Fibroblast of skin of left quadriceps (primary cell): ENCODE results near the gene SPATA17.
"Not testable (repeated sequence)": the region's sequence is repeated elsewhere in the genome, so short reads cannot be mapped to it uniquely, and the experiment has no call there.

Experiments
- DNase-seq, 2 experiments: peaks; one replicate each; pipeline ENCODE4 v3.0.0-alpha.2; 2013; ENCODE audit warnings: low read depth in 2 of 2

Gene SPATA17

GRCh38 chr1:217674028-217674729 is 43.0 kb downstream of the SPATA17 start:
- no peak for DNase-seq

DNA sequence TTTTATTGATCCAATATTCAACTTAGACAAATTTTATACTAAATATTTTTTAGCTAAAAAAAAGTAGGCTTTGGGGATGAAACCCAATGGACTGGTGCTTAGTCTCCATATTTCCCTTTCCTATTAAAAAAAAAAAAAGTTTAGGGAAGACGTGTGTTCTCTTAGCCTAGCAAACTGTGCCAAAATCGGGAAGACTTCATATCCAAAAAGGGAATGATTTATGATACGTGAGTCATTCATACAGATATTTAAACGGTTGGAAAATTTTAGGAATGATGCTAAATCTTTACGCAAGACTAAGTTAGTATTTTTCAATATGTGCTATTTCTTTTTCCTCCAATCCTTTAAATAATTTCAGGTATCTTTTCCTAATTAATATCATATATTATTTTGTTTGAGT is 50.7 kb downstream of the SPATA17 start:
- DNase-seq, result no peak

DNA sequence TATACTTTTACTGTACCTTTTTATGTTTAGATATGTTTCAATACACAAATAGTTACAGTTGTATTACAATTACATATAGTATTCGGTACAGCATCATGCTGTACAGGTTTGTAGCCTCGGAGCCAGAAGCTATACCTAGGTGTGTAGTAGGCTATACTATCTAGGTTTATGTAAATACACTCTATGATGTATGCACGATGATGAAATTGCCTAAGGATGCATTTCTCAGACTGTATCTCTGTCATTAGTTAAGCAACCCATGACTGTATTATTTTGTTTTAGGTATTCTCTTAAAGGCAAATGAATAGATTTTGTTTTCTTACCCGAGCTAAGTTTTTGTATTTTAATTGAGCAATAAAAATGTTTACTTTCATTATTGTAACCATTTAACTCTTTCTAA is 56.4 kb downstream of the SPATA17 start:
- no peak for DNase-seq

DNA sequence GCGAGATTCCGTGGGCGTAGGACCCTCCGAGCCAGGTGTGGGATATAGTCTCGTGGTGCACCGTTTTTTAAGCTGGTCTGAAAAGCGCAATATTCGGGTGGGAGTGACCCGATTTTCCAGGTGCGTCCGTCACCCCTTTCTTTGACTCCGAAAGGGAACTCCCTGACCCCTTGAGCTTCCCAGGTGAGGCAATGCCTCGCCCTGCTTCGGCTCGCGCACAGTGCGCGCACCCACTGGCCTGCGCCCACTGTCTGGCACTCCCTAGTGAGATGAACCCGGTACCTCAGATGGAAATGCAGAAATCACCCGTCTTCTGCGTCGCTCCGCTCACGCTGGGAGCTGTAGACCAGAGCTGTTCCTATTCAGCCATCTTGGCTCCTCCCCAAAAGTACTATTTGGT is 65.0 kb downstream of the SPATA17 start:
- not testable (repeated sequence) for DNase-seq

DNA sequence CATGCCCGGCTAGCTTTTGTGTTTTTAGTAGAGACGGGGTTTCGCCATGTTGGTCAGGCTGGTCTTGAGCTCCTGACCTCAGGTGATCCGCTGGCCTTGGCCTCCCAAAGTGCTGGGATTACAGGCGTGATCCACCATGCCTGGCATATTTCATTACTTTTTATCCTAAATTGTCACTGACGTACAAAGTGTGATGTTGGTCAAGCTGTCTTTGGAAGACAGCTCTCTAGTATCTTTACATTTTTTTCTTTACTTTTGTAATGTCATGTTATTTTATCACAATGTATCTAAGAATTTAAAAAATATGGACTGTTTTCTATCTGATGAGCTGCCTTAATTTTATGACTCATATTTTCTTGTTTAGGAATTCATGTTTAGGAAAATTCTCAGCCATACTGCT is 72.2 kb downstream of the SPATA17 start:
- DNase-seq, result no peak

- no peak for DNase-seq
These were observed 81.9 kb downstream of the SPATA17 start for GRCh38 chr1:217712925-217713597.

DNA sequence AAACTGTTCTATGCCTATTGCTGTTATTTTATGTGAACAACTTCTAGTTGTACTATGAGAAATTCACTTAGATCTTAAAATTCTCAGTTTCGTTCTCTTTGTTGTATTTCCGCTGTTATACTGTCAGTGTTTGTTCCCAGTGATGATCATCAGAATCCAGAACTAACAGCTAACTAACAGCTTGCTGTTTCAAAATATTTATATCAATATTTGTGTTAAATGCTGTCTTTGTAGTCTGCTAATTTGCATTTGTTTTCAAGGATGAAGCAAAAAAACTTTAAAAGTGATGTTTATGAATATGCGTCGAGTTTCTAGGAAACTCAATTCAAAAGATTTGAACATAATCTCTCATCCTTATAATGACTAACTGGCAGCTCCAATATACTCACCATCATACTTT is 84.5 kb downstream of the SPATA17 start:
- no peak for DNase-seq

GRCh38 chr1:217717959-217718358 is 86.8 kb downstream of the SPATA17 start:
- no peak for DNase-seq

GRCh38 chr1:217718873-217719272 is 87.7 kb downstream of the SPATA17 start:
- DNase-seq, result no peak

- no peak for DNase-seq
These were observed 90.5 kb downstream of the SPATA17 start for GRCh38 chr1:217721692-217722091.

GRCh38 chr1:217734973-217735372 is 103.8 kb downstream of the SPATA17 start:
- no peak for DNase-seq

DNA sequence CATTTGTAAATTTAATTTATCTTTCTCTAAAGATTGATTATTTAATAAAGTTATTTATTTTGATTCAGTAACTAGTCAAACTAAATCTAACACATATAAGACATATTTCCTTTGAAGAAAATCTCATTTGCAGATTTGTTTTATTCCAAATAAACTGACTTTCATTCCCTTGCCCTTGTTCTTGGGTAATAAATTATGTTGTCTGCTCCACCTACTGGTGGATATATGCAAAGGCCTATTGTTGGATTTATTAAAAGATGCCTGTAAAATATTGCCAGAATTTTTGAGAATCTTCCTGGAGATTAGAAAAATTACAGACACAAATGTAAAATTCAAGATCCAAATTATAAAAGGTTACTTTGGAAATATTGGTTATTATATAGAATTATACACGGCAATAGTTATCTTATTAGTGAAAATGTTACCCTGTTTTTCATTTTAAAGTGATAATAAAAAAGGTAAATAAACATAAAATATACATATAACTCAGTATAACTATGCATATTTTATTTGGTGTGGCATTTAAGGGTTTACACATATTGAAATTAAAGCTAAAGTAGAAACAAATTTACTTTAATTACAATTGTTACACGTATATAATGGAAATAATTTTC is 116.1 kb downstream of the SPATA17 start:
- DNase-seq, result peak; percentile 4 to 6

DNA sequence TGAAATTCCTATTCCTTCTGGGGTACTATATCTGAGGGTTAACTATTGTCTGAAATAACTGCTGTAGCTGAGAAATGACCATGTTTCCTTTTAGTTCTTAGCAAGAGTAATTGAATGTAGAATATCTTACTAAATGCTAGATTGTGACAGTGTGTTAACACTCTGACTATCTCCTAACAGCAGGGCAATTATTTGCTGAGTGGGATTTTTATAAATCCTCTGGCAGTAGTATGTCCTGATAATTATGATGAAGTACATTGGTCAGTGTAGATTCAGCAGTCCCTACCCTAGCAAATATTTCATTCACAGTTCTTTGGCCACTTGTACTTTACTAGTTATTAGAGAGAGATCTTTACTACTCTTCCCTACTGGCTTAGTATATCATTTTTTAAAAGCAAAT is 138.6 kb downstream of the SPATA17 start:
- no peak for DNase-seq

DNA sequence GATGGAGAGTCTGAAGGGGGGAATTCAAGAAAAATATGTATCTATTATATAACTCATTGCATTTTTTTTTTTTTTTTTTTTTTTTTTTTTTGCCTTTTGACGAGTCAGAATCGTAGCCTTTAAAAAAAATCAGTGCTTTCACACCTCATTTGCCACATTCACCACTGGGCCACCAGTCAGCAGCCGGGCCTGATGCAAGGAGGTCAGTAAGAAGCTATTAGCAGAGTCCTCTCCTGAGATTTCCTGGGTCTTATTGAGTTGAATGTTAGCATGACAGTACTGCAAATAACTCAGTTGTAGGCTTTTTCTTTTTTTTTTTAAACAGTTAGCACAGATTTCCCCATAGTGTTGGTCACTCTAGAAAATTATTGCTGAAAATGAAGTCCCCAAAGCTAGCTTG is 139.8 kb downstream of the SPATA17 start:
- no peak for DNase-seq

- no peak for DNase-seq
These were observed 145.5 kb downstream of the SPATA17 start for GRCh38 chr1:217776693-217777092.

DNA sequence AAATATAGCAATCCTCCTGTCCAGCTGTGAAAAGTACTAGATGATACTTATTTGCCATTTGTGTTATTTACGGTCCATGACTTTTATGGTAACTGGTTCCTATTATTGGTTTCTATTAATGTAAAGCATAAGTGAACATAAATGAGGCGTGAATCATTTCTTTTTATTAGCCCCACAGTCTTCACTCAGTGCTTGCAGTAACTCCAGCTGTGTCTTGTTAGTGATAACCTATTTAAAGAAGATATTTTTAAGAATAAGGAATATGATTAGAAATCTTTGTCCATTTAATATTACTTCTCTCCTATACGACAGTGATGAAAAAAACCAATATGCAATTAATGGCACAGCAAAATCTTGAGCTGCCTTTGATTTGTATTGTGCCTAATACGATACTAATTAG is 149.9 kb downstream of the SPATA17 start:
- peak; percentile 19 to 26 for DNase-seq

DNA sequence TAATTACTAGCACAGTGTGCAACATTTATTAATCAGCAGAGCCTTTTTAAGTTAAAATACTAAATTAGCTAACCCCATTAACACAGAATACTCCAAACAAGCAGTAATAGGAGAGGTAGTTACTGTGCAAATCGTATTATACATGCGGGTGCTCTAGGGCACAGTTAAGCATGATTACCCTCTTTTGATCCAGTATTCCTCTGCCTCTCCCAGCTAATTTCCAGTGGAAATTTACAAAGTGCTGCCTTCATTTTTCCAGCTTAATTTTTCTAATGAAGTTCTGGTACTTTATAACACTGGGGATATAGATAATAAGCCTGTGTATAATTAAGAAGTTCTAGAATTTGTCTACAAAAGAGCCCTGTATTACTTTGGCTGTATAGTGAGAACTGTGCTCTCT is 159.9 kb downstream of the SPATA17 start:
- DNase-seq, result no peak

GRCh38 chr1:217805792-217806191 is 174.6 kb downstream of the SPATA17 start:
- no peak for DNase-seq

DNA sequence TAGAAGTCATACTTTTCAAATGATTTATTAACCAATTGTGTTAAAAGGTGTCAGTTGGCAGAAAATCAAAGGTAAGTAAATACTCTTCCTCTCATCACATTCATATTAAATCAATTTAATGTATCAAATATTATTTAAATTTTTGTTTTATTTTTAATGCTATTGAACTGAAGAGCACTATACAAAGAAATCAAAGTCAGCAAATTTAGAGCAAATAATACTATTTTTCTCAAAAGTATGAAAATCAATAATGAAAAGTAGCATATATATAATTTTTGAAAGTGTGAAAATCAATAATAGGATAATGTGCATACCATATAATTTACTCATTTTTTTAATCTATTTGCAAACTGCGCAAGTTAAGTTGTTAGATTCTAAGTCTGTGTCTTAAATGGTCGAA is 181.0 kb downstream of the SPATA17 start:
- DNase-seq, result no peak

DNA sequence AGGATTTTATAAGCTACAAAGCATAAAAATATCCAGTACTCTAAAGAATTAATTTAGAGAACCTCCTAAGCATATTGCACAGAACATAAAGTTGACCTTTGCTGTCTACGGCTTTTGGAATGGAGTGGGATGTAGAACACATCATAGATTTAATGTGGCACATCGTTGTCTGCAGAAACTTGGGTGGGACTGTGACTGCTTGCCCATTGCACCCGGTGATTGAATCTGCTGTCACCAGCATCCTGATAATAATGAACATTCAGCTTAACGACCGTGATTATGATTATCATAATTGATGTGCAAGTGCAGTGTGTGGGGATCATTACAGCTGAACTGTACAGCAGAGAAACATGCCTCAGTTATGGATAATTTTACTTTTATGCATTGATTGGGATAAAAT is 181.9 kb downstream of the SPATA17 start:
- no peak for DNase-seq

DNA sequence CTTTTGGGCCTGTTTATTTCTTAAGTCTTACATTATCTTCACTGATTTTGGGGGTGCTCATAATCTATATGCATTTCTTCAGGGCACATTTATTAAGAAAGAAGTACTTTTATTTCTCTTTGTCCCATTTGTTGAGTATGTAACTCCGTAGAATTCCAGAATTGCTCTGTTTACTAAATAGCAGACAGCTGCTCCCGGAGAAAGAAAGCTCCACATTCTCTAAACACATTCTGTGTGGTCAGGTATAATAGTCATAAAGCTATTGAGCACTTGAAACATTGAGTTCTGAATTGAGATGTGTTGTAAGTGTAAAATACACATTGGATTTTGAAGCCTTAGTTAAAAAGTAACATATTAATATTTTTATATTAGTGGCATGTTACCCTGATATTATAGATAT is 206.5 kb downstream of the SPATA17 start:
- DNase-seq, result no peak

- DNase-seq, result no peak
These were observed 208.0 kb downstream of the SPATA17 start for GRCh38 chr1:217839161-217839560.

- no peak for DNase-seq
These were observed 215.6 kb downstream of the SPATA17 start for GRCh38 chr1:217846733-217847132.
